ENCODE measurements around the gene RHOT1. TPM values are rescaled to one million over a fixed set of nuclear protein-coding genes. Genes with fewer than 3 reads are reported as not detected.

RHOT1 gene
- total RNA-seq, 3 donors from 2014 or later (not counting 1 experiment from before 2014, with no cell fraction given): 25.1 to 32.7 (median 28.3) TPM

DNA sequence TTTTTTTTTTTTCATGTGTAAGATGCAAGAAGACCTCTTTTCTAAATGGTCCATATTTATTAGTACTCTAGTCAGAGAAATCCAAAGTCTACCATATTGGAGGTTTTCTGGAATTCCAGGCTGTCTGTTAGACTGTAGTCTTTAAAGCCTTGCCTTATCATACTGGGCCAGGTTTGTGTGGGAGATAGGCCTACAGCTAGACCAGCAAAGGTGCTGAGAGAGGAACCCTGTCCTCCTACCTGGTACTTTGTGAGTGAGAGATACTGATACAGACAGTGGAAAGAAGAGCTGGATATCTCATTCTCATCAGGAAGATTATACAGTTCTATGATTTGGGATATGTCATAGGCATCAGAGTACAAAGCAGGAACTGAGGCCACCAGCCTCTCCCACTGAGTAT lies 8.1 kb downstream of the RHOT1 start:
- H3K27me3 ChIP-seq (ENCODE audit: control insufficient read depth, insufficient read depth, low read length): no peaks in the 10 kb centered on the region
- no peaks in the 10 kb centered on the region for H3K9me3 ChIP-seq (ENCODE audit: control insufficient read depth, insufficient read depth, low read length)
- H3K4me3 ChIP-seq (ENCODE audit: low read length): no peak overlapping the region
- Mint-ChIP-seq H3K9me3 (no peaks in the 10 kb centered on the region), H3K36me3 (peaks cover 13% of the 10 kb centered on the region), H3K4me3 (no peak overlapping the region), H3K27me3 (ENCODE audit: low read depth in 2 of 2) (no peaks in the 10 kb centered on the region), H3K4me1 (peaks cover 36 to 38% of the 10 kb centered on the region in 2 donors), H3K27ac (peak overlapping the region in 1 of 2 donors; percentile 12)
- DNase-seq (no peak), ATAC-seq (no peak)
- no peaks in the 10 kb centered on the region for H3K4me1 ChIP-seq (ENCODE audit: control insufficient read depth, insufficient read depth, low read length)
- H3K27ac ChIP-seq (ENCODE audit: low read length): no peak overlapping the region
- intact Hi-C loops (cut with micrococcal nuclease): no loop called here
- TF ChIP-seq, protein P1, sequence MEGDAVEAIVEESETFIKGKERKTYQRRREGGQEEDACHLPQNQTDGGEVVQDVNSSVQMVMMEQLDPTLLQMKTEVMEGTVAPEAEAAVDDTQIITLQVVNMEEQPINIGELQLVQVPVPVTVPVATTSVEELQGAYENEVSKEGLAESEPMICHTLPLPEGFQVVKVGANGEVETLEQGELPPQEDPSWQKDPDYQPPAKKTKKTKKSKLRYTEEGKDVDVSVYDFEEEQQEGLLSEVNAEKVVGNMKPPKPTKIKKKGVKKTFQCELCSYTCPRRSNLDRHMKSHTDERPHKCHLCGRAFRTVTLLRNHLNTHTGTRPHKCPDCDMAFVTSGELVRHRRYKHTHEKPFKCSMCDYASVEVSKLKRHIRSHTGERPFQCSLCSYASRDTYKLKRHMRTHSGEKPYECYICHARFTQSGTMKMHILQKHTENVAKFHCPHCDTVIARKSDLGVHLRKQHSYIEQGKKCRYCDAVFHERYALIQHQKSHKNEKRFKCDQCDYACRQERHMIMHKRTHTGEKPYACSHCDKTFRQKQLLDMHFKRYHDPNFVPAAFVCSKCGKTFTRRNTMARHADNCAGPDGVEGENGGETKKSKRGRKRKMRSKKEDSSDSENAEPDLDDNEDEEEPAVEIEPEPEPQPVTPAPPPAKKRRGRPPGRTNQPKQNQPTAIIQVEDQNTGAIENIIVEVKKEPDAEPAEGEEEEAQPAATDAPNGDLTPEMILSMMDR (IDR thresholded peaks at IDR 0.05): no peak
- H3K36me3 ChIP-seq (ENCODE audit: control insufficient read depth, insufficient read depth, low read length): peaks cover 9% of the 10 kb centered on the region

DNA sequence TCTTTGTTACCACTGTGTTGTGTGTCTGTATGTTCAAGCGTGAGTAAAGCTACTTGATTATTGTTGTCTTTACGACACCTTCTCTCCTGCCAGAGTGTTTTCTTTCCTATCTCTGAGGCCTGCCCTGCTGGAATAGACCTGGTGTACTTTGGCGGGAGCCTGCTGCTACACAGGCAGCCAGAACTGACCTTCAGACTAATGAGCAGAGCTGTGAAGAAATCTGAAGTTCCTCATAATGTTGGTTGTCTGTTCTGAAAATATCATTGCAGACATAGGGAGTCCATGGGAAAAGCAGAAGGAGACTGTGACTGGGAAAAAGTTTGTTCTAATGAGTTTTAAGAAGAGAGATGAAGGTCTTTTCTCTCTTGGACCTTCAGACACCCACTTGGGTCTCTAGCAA lies 9.8 kb downstream of the RHOT1 start:
- DNase-seq (no peak), ATAC-seq (no peak)
- Histone ChIP-seq H3K36me3 (ENCODE audit: control insufficient read depth, insufficient read depth, low read length) (peaks cover 12% of the 10 kb centered on the region), H3K9me3 (ENCODE audit: control insufficient read depth, insufficient read depth, low read length) (no peaks in the 10 kb centered on the region), H3K4me1 (ENCODE audit: control insufficient read depth, insufficient read depth, low read length) (no peaks in the 10 kb centered on the region), H3K27me3 (ENCODE audit: control insufficient read depth, insufficient read depth, low read length) (no peaks in the 10 kb centered on the region), H3K27ac (ENCODE audit: low read length) (no peak overlapping the region), H3K4me3 (ENCODE audit: low read length) (no peak overlapping the region)
- Mint-ChIP-seq H3K36me3 (peaks cover 13% of the 10 kb centered on the region), H3K27ac (peak overlapping the region in 1 of 2 donors; percentile 6), H3K9me3 (no peaks in the 10 kb centered on the region), H3K4me3 (no peak overlapping the region), H3K27me3 (ENCODE audit: low read depth in 2 of 2) (no peaks in the 10 kb centered on the region), H3K4me1 (peaks cover 36 to 38% of the 10 kb centered on the region in 2 donors)
- intact Hi-C loops (cut with micrococcal nuclease): no loop called here
- TF ChIP-seq, protein P1 (IDR thresholded peaks at IDR 0.05): no peak
- 86% methylated on average over 3 of the region's 3 CpGs for WGBS (ENCODE audit: insufficient coverage)

- Mint-ChIP-seq H3K27me3 (ENCODE audit: low read depth in 2 of 2) (no peaks in the 10 kb centered on the region), H3K27ac (no peak overlapping the region), H3K36me3 (peaks cover 13% of the 10 kb centered on the region), H3K9me3 (no peaks in the 10 kb centered on the region), H3K4me3 (no peak overlapping the region), H3K4me1 (peaks cover 17 to 23% of the 10 kb centered on the region in 2 donors)
- no peak for DNase-seq
- 100% methylated on average over 2 of the region's 3 CpGs for WGBS (ENCODE audit: insufficient coverage)
- Histone ChIP-seq H3K4me1 (ENCODE audit: control insufficient read depth, insufficient read depth, low read length) (no peaks in the 10 kb centered on the region), H3K36me3 (ENCODE audit: control insufficient read depth, insufficient read depth, low read length) (peaks cover 23% of the 10 kb centered on the region), H3K9me3 (ENCODE audit: control insufficient read depth, insufficient read depth, low read length) (no peaks in the 10 kb centered on the region), H3K4me3 (ENCODE audit: low read length) (no peak overlapping the region), H3K27me3 (ENCODE audit: control insufficient read depth, insufficient read depth, low read length) (no peaks in the 10 kb centered on the region), H3K27ac (ENCODE audit: low read length) (no peak overlapping the region)
- intact Hi-C loops (cut with micrococcal nuclease): no loop called here
- ATAC-seq: no peak
- TF ChIP-seq, protein P1 (IDR thresholded peaks at IDR 0.05): no peak
Observed at GRCh38 chr17:32155896-32156295, 13.6 kb downstream of the RHOT1 start.

GRCh38 chr17:32156656-32157055 lies 14.4 kb downstream of the RHOT1 start:
- no peak overlapping the region for H3K4me3 Mint-ChIP-seq
- no peaks in the 10 kb centered on the region for H3K9me3 ChIP-seq (ENCODE audit: control insufficient read depth, insufficient read depth, low read length)
- H3K36me3 ChIP-seq (ENCODE audit: control insufficient read depth, insufficient read depth, low read length): peaks cover 22% of the 10 kb centered on the region
- TF ChIP-seq, protein P1 (IDR thresholded peaks at IDR 0.05): no peak
- H3K4me1 Mint-ChIP-seq: peaks cover 13 to 26% of the 10 kb centered on the region in 2 donors
- WGBS (ENCODE audit: insufficient coverage): no CpG with 5 or more reads among the region's 1 CpG
- H3K27ac Mint-ChIP-seq: no peak overlapping the region
- no peaks in the 10 kb centered on the region for H3K27me3 ChIP-seq (ENCODE audit: control insufficient read depth, insufficient read depth, low read length)
- no peak overlapping the region for H3K4me3 ChIP-seq (ENCODE audit: low read length)
- no peak for DNase-seq
- H3K4me1 ChIP-seq (ENCODE audit: control insufficient read depth, insufficient read depth, low read length): no peaks in the 10 kb centered on the region
- no peak for ATAC-seq
- no peaks in the 10 kb centered on the region for H3K27me3 Mint-ChIP-seq (ENCODE audit: low read depth in 2 of 2)
- no peak overlapping the region for H3K27ac ChIP-seq (ENCODE audit: low read length)
- intact Hi-C loops (cut with micrococcal nuclease): no loop called here
- H3K9me3 Mint-ChIP-seq: no peaks in the 10 kb centered on the region
- peaks cover 13% of the 10 kb centered on the region for H3K36me3 Mint-ChIP-seq
